ENCODE results near the gene VENTX. TPM values are rescaled to one million over a fixed set of nuclear protein-coding genes. Genes with fewer than 3 reads are reported as not detected.

The VENTX gene
- total RNA-seq, 1 donor from 2014 or later, result not detected

DNA sequence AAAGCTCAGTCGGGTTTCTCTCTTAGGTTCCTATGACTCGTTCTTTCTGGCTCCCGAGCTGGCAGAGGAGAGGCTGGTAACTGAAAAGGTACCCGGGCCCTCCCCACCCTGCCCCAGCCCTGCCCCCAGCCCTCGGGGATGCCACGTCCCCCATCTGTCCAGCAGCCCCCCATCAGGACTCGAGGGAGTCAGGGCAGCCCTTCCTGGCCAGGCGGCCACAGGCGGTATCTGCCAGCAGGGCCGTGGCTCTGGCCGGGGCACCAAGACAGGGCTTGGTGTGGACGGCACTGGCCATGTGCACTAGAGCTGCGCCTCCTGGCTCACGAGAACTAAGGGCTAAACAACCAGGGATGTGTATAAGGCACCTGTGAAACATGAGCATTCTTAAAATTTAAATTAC, 47.9 kb upstream of the VENTX start:
- Histone ChIP-seq H3K4me3 (no peak overlapping the region), H4K20me1 (ENCODE audit: low read depth) (no peaks in the 10 kb centered on the region), H3K9me3 (ENCODE audit: low read depth) (no peaks in the 10 kb centered on the region), H3K79me2 (ENCODE audit: low read depth) (no peaks in the 10 kb centered on the region), H3K9ac (no peak overlapping the region), H3K27me3 (no peaks in the 10 kb centered on the region), H2AFZ (replicated peaks) (no peak overlapping the region), H3K27ac (no peak overlapping the region), H3K4me1 (peaks cover 7% of the 10 kb centered on the region), H3F3A (ENCODE audit: low read depth) (no peaks in the 10 kb centered on the region), H3K36me3 (no peaks in the 10 kb centered on the region), H3K4me2 (no peak overlapping the region)
- Mint-ChIP-seq H3K27me3 (ENCODE audit: insufficient read depth, low read depth) (peaks cover 6% of the 10 kb centered on the region), H3K4me3 (no peak overlapping the region), H3K36me3 (peaks cover under 1% of the 10 kb centered on the region), H3K27ac (no peak overlapping the region), H3K4me1 (peaks cover 6% of the 10 kb centered on the region), H3K9me3 (peaks cover 8% of the 10 kb centered on the region)
- no peak for DNase-seq (ENCODE audit: low spot score)
- TF ChIP-seq EZH2 (IDR thresholded peaks at IDR 0.05) (no peak), EZH2phosphoT487 (IDR thresholded peaks at IDR 0.05) (no peak)
- TF ChIP-seq, protein P1, sequence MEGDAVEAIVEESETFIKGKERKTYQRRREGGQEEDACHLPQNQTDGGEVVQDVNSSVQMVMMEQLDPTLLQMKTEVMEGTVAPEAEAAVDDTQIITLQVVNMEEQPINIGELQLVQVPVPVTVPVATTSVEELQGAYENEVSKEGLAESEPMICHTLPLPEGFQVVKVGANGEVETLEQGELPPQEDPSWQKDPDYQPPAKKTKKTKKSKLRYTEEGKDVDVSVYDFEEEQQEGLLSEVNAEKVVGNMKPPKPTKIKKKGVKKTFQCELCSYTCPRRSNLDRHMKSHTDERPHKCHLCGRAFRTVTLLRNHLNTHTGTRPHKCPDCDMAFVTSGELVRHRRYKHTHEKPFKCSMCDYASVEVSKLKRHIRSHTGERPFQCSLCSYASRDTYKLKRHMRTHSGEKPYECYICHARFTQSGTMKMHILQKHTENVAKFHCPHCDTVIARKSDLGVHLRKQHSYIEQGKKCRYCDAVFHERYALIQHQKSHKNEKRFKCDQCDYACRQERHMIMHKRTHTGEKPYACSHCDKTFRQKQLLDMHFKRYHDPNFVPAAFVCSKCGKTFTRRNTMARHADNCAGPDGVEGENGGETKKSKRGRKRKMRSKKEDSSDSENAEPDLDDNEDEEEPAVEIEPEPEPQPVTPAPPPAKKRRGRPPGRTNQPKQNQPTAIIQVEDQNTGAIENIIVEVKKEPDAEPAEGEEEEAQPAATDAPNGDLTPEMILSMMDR (IDR thresholded peaks at IDR 0.05), result no peak

DNA sequence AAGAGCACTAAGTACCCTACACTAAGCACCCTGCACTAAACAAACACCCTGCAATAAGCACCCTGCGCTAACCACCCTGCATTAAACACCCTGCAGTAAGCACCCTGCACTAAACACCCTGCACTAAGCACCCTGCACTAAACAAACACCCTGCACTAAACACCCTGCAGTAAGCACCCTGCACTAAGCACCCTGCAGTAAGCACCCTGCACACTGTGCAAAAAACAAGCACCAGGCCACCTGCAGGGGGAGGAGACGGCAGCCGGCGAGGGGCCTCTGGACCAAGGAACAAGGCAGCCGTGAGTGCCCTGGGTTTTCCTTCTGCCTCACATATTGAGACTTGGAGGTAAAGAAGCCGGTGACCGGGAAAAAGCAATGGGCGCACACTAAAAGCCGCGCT, 47.4 kb upstream of the VENTX start:
- Histone ChIP-seq H3K79me2 (ENCODE audit: low read depth) (no peaks in the 10 kb centered on the region), H3F3A (ENCODE audit: low read depth) (no peaks in the 10 kb centered on the region), H3K9me3 (ENCODE audit: low read depth) (no peaks in the 10 kb centered on the region), H3K4me1 (peaks cover 7% of the 10 kb centered on the region), H3K9ac (no peak overlapping the region), H3K27me3 (no peaks in the 10 kb centered on the region), H3K36me3 (no peaks in the 10 kb centered on the region), H4K20me1 (ENCODE audit: low read depth) (no peaks in the 10 kb centered on the region), H3K27ac (no peak overlapping the region), H2AFZ (replicated peaks) (no peak overlapping the region), H3K4me3 (no peak overlapping the region), H3K4me2 (no peak overlapping the region)
- Mint-ChIP-seq H3K9me3 (peaks cover 8% of the 10 kb centered on the region), H3K36me3 (peaks cover 1% of the 10 kb centered on the region), H3K4me1 (peaks cover 6% of the 10 kb centered on the region), H3K27me3 (ENCODE audit: insufficient read depth, low read depth) (peaks cover 8% of the 10 kb centered on the region), H3K4me3 (no peak overlapping the region), H3K27ac (no peak overlapping the region)
- TF ChIP-seq EZH2phosphoT487 (IDR thresholded peaks at IDR 0.05) (no peak), EZH2 (IDR thresholded peaks at IDR 0.05) (no peak)
- TF ChIP-seq, protein P1 (IDR thresholded peaks at IDR 0.05), result no peak
- DNase-seq (ENCODE audit: low spot score), result no peak

GRCh38 chr10:133191651-133192050, 46.0 kb upstream of the VENTX start:
- no peak overlapping the region for H3K4me3 Mint-ChIP-seq
- no peak overlapping the region for H2AFZ ChIP-seq (replicated peaks)
- peaks cover 8% of the 10 kb centered on the region for H3K9me3 Mint-ChIP-seq
- peaks cover 4% of the 10 kb centered on the region for H3K4me1 Mint-ChIP-seq
- H4K20me1 ChIP-seq (ENCODE audit: low read depth), result no peaks in the 10 kb centered on the region
- H3K27me3 ChIP-seq, result no peaks in the 10 kb centered on the region
- H3K4me3 ChIP-seq, result no peak overlapping the region
- peaks cover 1% of the 10 kb centered on the region for H3K36me3 Mint-ChIP-seq
- H3K79me2 ChIP-seq (ENCODE audit: low read depth), result no peaks in the 10 kb centered on the region
- H3K9ac ChIP-seq, result no peak overlapping the region
- H3K9me3 ChIP-seq (ENCODE audit: low read depth), result no peaks in the 10 kb centered on the region
- TF ChIP-seq, protein P1 (IDR thresholded peaks at IDR 0.05), result no peak
- TF ChIP-seq EZH2 (IDR thresholded peaks at IDR 0.05) (no peak), EZH2phosphoT487 (IDR thresholded peaks at IDR 0.05) (no peak)
- H3K27me3 Mint-ChIP-seq (ENCODE audit: insufficient read depth, low read depth), result peaks cover 8% of the 10 kb centered on the region
- no peaks in the 10 kb centered on the region for H3K4me1 ChIP-seq
- H3K27ac Mint-ChIP-seq, result no peak overlapping the region
- no peak overlapping the region for H3K27ac ChIP-seq
- no peak for DNase-seq (ENCODE audit: low spot score)
- H3F3A ChIP-seq (ENCODE audit: low read depth), result no peaks in the 10 kb centered on the region
- H3K4me2 ChIP-seq, result no peak overlapping the region
- H3K36me3 ChIP-seq, result no peaks in the 10 kb centered on the region

Data from neural progenitor cell (in vitro differentiated cells).